ENCODE results near the gene ZBTB16.
A peak's percentile ranks its signal among the peaks of the same experiment; 100 is the strongest.

The ZBTB16 gene

GRCh38 chr11:114058026-114058706 is 1.3 kb upstream of the ZBTB16 start:
- Histone ChIP-seq H2AFZ (ENCODE audit: low read length) (no peak overlapping the region), H3K4me1 (ENCODE audit: low read length) (no peaks in the 10 kb centered on the region), H3K4me3 (ENCODE audit: low read length) (no peak overlapping the region), H3K9me2 (replicated peaks; ENCODE audit: insufficient read depth, low read length) (no peaks in the 10 kb centered on the region), H3K27ac (ENCODE audit: low read length) (no peak overlapping the region), H3K9ac (ENCODE audit: low read length) (no peak overlapping the region), H3K79me2 (ENCODE audit: low read length) (no peaks in the 10 kb centered on the region), H3K4me2 (ENCODE audit: low read depth, low read length) (no peak overlapping the region), H3F3A (ENCODE audit: insufficient read depth, low read length) (no peaks in the 10 kb centered on the region), H3K27me3 (replicated peaks; ENCODE audit: insufficient read depth, low read length) (peaks cover 44% of the 10 kb centered on the region), H3K36me3 (replicated peaks; ENCODE audit: insufficient read depth, low read length) (no peaks in the 10 kb centered on the region), H3K9me3 (replicated peaks; ENCODE audit: insufficient read depth, low read length) (no peaks in the 10 kb centered on the region), H4K20me1 (ENCODE audit: insufficient read depth, low read length) (no peaks in the 10 kb centered on the region)
- TF ChIP-seq EZH2phosphoT487 (IDR thresholded peaks at IDR 0.05; ENCODE audit: low read length) (no peak), EZH2 (optimal IDR thresholded peaks at IDR 0.05; ENCODE audit: low read depth, low read length) (no peak), CTCF (IDR thresholded peaks at IDR 0.05; ENCODE audit: low read length) (no peak)
- no peak for DNase-seq

- H3K4me2 ChIP-seq (ENCODE audit: low read depth, low read length), result no peak overlapping the region
- H3K27ac ChIP-seq (ENCODE audit: low read length), result no peak overlapping the region
- no peak for TF ChIP-seq CTCF (IDR thresholded peaks at IDR 0.05; ENCODE audit: low read length)
- TF ChIP-seq EZH2 (optimal IDR thresholded peaks at IDR 0.05; ENCODE audit: low read depth, low read length), result no peak
- no peak for TF ChIP-seq EZH2phosphoT487 (IDR thresholded peaks at IDR 0.05; ENCODE audit: low read length)
- no peaks in the 10 kb centered on the region for H3K79me2 ChIP-seq (ENCODE audit: low read length)
- no peak overlapping the region for H3K4me3 ChIP-seq (ENCODE audit: low read length)
- peaks cover 44% of the 10 kb centered on the region for H3K27me3 ChIP-seq (replicated peaks; ENCODE audit: insufficient read depth, low read length)
- no peak overlapping the region for H3K9ac ChIP-seq (ENCODE audit: low read length)
- no peaks in the 10 kb centered on the region for H3K9me2 ChIP-seq (replicated peaks; ENCODE audit: insufficient read depth, low read length)
- no peaks in the 10 kb centered on the region for H3F3A ChIP-seq (ENCODE audit: insufficient read depth, low read length)
- H4K20me1 ChIP-seq (ENCODE audit: insufficient read depth, low read length), result no peaks in the 10 kb centered on the region
- H3K4me1 ChIP-seq (ENCODE audit: low read length), result no peaks in the 10 kb centered on the region
- DNase-seq, result no peak
- no peaks in the 10 kb centered on the region for H3K36me3 ChIP-seq (replicated peaks; ENCODE audit: insufficient read depth, low read length)
- H2AFZ ChIP-seq (ENCODE audit: low read length), result no peak overlapping the region
- no peaks in the 10 kb centered on the region for H3K9me3 ChIP-seq (replicated peaks; ENCODE audit: insufficient read depth, low read length)
These were observed 637 bp upstream of the ZBTB16 start for GRCh38 chr11:114058871-114059277.

DNA sequence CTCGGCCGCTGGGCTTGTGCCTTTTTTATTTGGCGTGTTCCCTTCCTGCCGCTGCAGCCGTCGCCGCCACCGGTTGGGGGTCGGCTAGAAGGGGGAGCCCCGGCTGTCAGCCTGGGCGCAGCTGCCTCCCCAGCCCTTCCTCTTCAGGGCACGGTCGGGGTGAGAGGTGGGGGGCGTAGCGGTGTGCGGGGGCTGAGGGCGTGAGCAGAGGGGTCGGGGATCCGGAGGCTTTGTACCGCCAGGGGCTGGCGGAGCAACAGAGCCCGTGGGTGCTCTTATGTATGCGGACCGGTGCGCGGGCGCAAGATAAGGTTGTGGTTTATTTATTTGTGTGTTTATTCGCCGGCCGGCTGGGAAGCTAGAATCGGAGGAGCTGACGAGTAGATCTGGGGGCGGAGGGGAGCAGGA is 477 bp downstream of the ZBTB16 start:
- no peaks in the 10 kb centered on the region for H3K79me2 ChIP-seq (ENCODE audit: low read length)
- H3F3A ChIP-seq (ENCODE audit: insufficient read depth, low read length), result no peaks in the 10 kb centered on the region
- DNase-seq, result no peak
- no peaks in the 10 kb centered on the region for H3K9me3 ChIP-seq (replicated peaks; ENCODE audit: insufficient read depth, low read length)
- peak overlapping the region; percentile 91 for H2AFZ ChIP-seq (ENCODE audit: low read length)
- H3K4me2 ChIP-seq (ENCODE audit: low read depth, low read length), result peak overlapping the region; percentile 99
- H3K9ac ChIP-seq (ENCODE audit: low read length), result no peak overlapping the region
- TF ChIP-seq CTCF (IDR thresholded peaks at IDR 0.05; ENCODE audit: low read length) (no peak), EZH2 (optimal IDR thresholded peaks at IDR 0.05; ENCODE audit: low read depth, low read length) (no peak), EZH2phosphoT487 (IDR thresholded peaks at IDR 0.05; ENCODE audit: low read length) (no peak)
- H3K4me3 ChIP-seq (ENCODE audit: low read length), result peak overlapping the region; percentile 84
- no peaks in the 10 kb centered on the region for H3K36me3 ChIP-seq (replicated peaks; ENCODE audit: insufficient read depth, low read length)
- no peaks in the 10 kb centered on the region for H4K20me1 ChIP-seq (ENCODE audit: insufficient read depth, low read length)
- peaks cover 47% of the 10 kb centered on the region for H3K27me3 ChIP-seq (replicated peaks; ENCODE audit: insufficient read depth, low read length)
- no peak overlapping the region for H3K27ac ChIP-seq (ENCODE audit: low read length)
- no peaks in the 10 kb centered on the region for H3K4me1 ChIP-seq (ENCODE audit: low read length)
- no peaks in the 10 kb centered on the region for H3K9me2 ChIP-seq (replicated peaks; ENCODE audit: insufficient read depth, low read length)

All from MM.1S (cell line).